HepG2 (cell line): ENCODE measurements around the gene NCF4. TPM values are rescaled to one million over a fixed set of nuclear protein-coding genes. Genes with fewer than 3 reads are reported as not detected.

Experiments used
- ATAC-seq: fragments of 200-7000 bp; cut with Tn5 transposase; 3 replicates; pipeline ENCODE4 v1.9.1; 2020; ENCODE audit warnings: mild to moderate bottlenecking, moderate library complexity
- BruUV-seq: library from RNA; stranded (reverse); fragments of 400-500 nt; replicated peaks from 2 replicates; lab custom pipeline; 2021; lab: Mats Ljungman, UMichigan
- CTCF ChIA-PET: fragments of 300-600 bp; formaldehyde crosslinking; extraction: SDS; loops from one replicate; lab custom pipeline; 2021; ENCODE audit warnings: low total read pairs, inconsistent platforms, low intra/inter-chr PET ratio; lab: Yijun Ruan, JAX
- POLR2A ChIA-PET: fragments of 350-600 bp; sonication (Branson Sonifier 250); formaldehyde crosslinking; loops from one replicate; lab custom pipeline; 2020; ENCODE audit warnings: antibody characterized with exemption, inconsistent platforms; lab: Yijun Ruan, JAX
- DNase-seq: peaks from one replicate; pipeline ENCODE4 v3.0.0-alpha.2; 2015; ENCODE audit warnings: low spot score
- FAIRE-seq: peaks from 3 replicates; lab custom pipeline; 2011; peaks lifted over from hg19 to GRCh38; lab: Jason Lieb, UNC
- H2AFZ ChIP-seq: one replicate; pipeline ENCODE4 v1.6.1; 2011; ENCODE audit warnings: low read length, inconsistent platforms
- H3K27ac ChIP-seq: fragments of 300-600 bp; 3 replicates; pipeline ENCODE4 v1.8.0; 2011; ENCODE audit warnings: mixed run types, mild to moderate bottlenecking, mixed read lengths, low read length, inconsistent platforms; ENCODE audit not compliant: insufficient read depth; ENCODE audit errors: extremely low read length
- H3K27me3 ChIP-seq, 2 experiments: fragments of 200-600 bp in 1 of 2; 2 replicates in 1 of 2; 3 replicates in 1 of 2; pipeline versions ENCODE4 v1.6.0 to v1.8.0; 2011; ENCODE audit warnings: low read length in 2 of 2, mild to moderate bottlenecking in 2 of 2, moderate library complexity in 2 of 2, inconsistent platforms in 1 of 2; ENCODE audit not compliant: insufficient read depth in 2 of 2, control insufficient read depth in 1 of 2
- H3K36me3 ChIP-seq, 2 experiments: fragments of 200-600 bp in 1 of 2; replicated peaks in 1 of 2; 2 replicates in 1 of 2; 3 replicates in 1 of 2; pipeline versions ENCODE4 v1.5.1 to v1.8.0; 2011; ENCODE audit warnings: low read length in 2 of 2, inconsistent platforms in 1 of 2; ENCODE audit not compliant: insufficient read depth in 2 of 2, control insufficient read depth in 1 of 2
- H3K4me1 ChIP-seq: 2 replicates; pipeline ENCODE4 v1.5.1; 2012; ENCODE audit warnings: low read length, inconsistent platforms; ENCODE audit not compliant: insufficient read depth
- H3K4me2 ChIP-seq: 2 replicates; pipeline ENCODE4 v1.6.0; 2011; ENCODE audit warnings: low read depth, low read length, inconsistent platforms
- H3K4me3 ChIP-seq, 3 experiments: fragments of 200-600 bp in 1 of 3; sonication (generic), shearing (Covaris generic) in 1 of 3; replicated peaks in 1 of 3; 2 replicates each; pipeline ENCODE4 v1.5.1; 2011 to 2016; ENCODE audit warnings: low read length in 3 of 3, inconsistent platforms in 2 of 3, low read depth in 2 of 3, mild to moderate bottlenecking in 2 of 3, control low read depth in 1 of 3, mixed read lengths in 1 of 3; ENCODE audit not compliant: insufficient read depth in 1 of 3
- H3K79me2 ChIP-seq: one replicate; pipeline ENCODE4 v1.6.1; 2011; ENCODE audit warnings: low read length, inconsistent platforms; ENCODE audit not compliant: insufficient read depth
- H3K9ac ChIP-seq: 2 replicates; pipeline ENCODE4 v1.6.0; 2011; ENCODE audit warnings: mild to moderate bottlenecking, low read depth, low read length, inconsistent platforms; ENCODE audit not compliant: insufficient read depth
- H3K9me3 ChIP-seq: 2 replicates; pipeline ENCODE4 v1.5.1; 2012; ENCODE audit warnings: mild to moderate bottlenecking, low read length
- H4K20me1 ChIP-seq: 2 replicates; pipeline ENCODE4 v1.6.0; 2011; ENCODE audit warnings: inconsistent platforms, mild to moderate bottlenecking, low read length, moderate library complexity; ENCODE audit not compliant: insufficient read depth
- ATAD3A ChIP-seq: sonication (generic); formaldehyde crosslinking; IDR thresholded peaks from 2 replicates; pipeline ENCODE4 v1.4.0; 2020; ENCODE audit warnings: missing genetic modification reagents
- CBX2 ChIP-seq, 2 experiments: fragments of 200-600 bp in 1 of 2; sonication (generic); formaldehyde crosslinking in 1 of 2; IDR thresholded peaks; 2 replicates each; pipeline versions ENCODE4 v1.7.0 to v1.8.1; 2018 to 2022; ENCODE audit warnings: low read depth in 2 of 2, low read length in 1 of 2, mild to moderate bottlenecking in 1 of 2, missing genetic modification reagents in 1 of 2
- CENPX ChIP-seq: sonication (generic); formaldehyde crosslinking; IDR thresholded peaks from 2 replicates; pipeline ENCODE4 v1.9.0; 2021; ENCODE audit warnings: mild to moderate bottlenecking, missing genetic modification reagents, moderate library complexity
- EZH2 ChIP-seq: conservative IDR thresholded peaks from 2 replicates; pipeline ENCODE4 v1.6.1; 2012; ENCODE audit warnings: mild to moderate bottlenecking, low read depth, low read length, moderate library complexity
- FOXA1 ChIP-seq, 2 experiments: fragments of 450-650 bp in 1 of 2; sonication (generic) in 1 of 2; formaldehyde crosslinking in 1 of 2; IDR thresholded peaks; 2 replicates each; pipeline versions ENCODE4 v1.4.0 to v1.6.1; 2016 to 2020; ENCODE audit warnings: missing genetic modification reagents in 1 of 2
- FOXA3 ChIP-seq: IDR thresholded peaks from 2 replicates; pipeline ENCODE4 v1.6.1; 2016; ENCODE audit warnings: missing genetic modification reagents, missing compliant biosample characterization
- GABPB1 ChIP-seq: IDR thresholded peaks from 2 replicates; pipeline ENCODE4 v1.6.1; 2016; ENCODE audit warnings: mild to moderate bottlenecking, missing genetic modification reagents, moderate library complexity, missing compliant biosample characterization
- IRX3 ChIP-seq: sonication (generic); formaldehyde crosslinking; IDR thresholded peaks from 2 replicates; pipeline ENCODE4 v1.8.1; 2023; ENCODE audit warnings: mild to moderate bottlenecking, low read depth, missing genetic modification reagents, borderline replicate concordance
- MTF1 ChIP-seq: sonication (generic); formaldehyde crosslinking; IDR thresholded peaks from 2 replicates; pipeline ENCODE4 v1.5.0; 2020; ENCODE audit warnings: missing genetic modification reagents
- RCOR2 ChIP-seq: IDR thresholded peaks from 2 replicates; pipeline ENCODE4 v1.6.1; 2016; ENCODE audit warnings: missing biosample characterization, missing genetic modification reagents
- SMARCC2 ChIP-seq: fragments of 450-650 bp; IDR thresholded peaks from 2 replicates; pipeline ENCODE4 v1.6.1; 2017; ENCODE audit warnings: antibody characterized with exemption, mild to moderate bottlenecking
- TARDBP ChIP-seq: sonication (generic); formaldehyde crosslinking; IDR thresholded peaks from 2 replicates; pipeline ENCODE4 v1.8.0; 2022; ENCODE audit warnings: mild to moderate bottlenecking, missing genetic modification reagents
- ZMYM2 ChIP-seq: sonication (generic); formaldehyde crosslinking; IDR thresholded peaks from 2 replicates; pipeline ENCODE4 v1.8.0; 2022; ENCODE audit warnings: mild to moderate bottlenecking, missing genetic modification reagents
- ZNF205 ChIP-seq: IDR thresholded peaks from 2 replicates; pipeline ENCODE4 v1.6.1; 2018; ENCODE audit warnings: missing biosample characterization, missing genetic modification reagents
- ZNF496 ChIP-seq: sonication (generic); formaldehyde crosslinking; IDR thresholded peaks from 2 replicates; pipeline ENCODE4 v1.8.1; 2023; ENCODE audit warnings: mild to moderate bottlenecking, moderate library complexity, missing genetic modification reagents; ENCODE audit not compliant: insufficient replicate concordance
- ZNF792 ChIP-seq: IDR thresholded peaks from 2 replicates; pipeline ENCODE4 v1.6.1; 2016
- ZNF816 ChIP-seq: sonication (generic); formaldehyde crosslinking; IDR thresholded peaks from 2 replicates; pipeline ENCODE4 v1.8.0; 2022; ENCODE audit warnings: missing genetic modification reagents, mild to moderate bottlenecking, borderline replicate concordance
- WGBS: methylation state at CpG from one replicate; pipeline ENCODE4 v1.1.6; 2017; ENCODE audit warnings: low lambda C conversion rate; 5-methylcytosine and 5-hydroxymethylcytosine counted together
- in situ Hi-C: cut with HindIII; loops from 2 replicates; pipeline ENCODE4 v1.10.0; 2017; ENCODE audit warnings: low pct_unique_long_range_greater_than_20kb; ENCODE audit not compliant: extremely low pct_ligation_motif_present
- intact Hi-C: fragments of 100-400 bp; cut with micrococcal nuclease; formaldehyde crosslinking; loops from one replicate; pipeline ENCODE4 v1.10.0; 2022; ENCODE audit not compliant: unreplicated experiment
- polyA plus RNA-seq, 8 experiments: library from polyadenylated mRNA; depleted of rRNA in 3 of 8; stranded (reverse) in 7 of 8; unstranded in 1 of 8; fragments of >200 nt; fragmentation: Illumina TruSeq in 4 of 8; extraction: Trizol in 4 of 8; gene quantifications; 2 replicates each; pipeline versions ENCODE4 v1.2.1 to v1.2.3, GENCODE V29; 2011 to 2016; ENCODE audit warnings: low read depth in 4 of 8, missing spikeins in 1 of 8, mixed read lengths in 1 of 8; ENCODE audit not compliant: insufficient read depth in 1 of 8
- total RNA-seq, 5 experiments: library from RNA; depleted of rRNA; stranded (reverse); fragments of >200 nt; fragmentation: Illumina TruSeq; extraction: Trizol; gene quantifications; 2 replicates each; pipeline ENCODE4 v1.2.3, GENCODE V29; 2016; ENCODE audit warnings: low read depth in 1 of 5
- TF ChIP-seq, protein P1 (sequence below): sonication (generic); formaldehyde crosslinking; IDR thresholded peaks from 2 replicates; pipeline ENCODE4 v1.4.0; 2020; ENCODE audit warnings: mild to moderate bottlenecking, missing genetic modification reagents

The NCF4 gene
- total and polyA plus RNA-seq, 2 of the 13 experiments (the other 11 are each of a cell fraction or from before 2014, with no cell fraction given), result not detected

DNA sequence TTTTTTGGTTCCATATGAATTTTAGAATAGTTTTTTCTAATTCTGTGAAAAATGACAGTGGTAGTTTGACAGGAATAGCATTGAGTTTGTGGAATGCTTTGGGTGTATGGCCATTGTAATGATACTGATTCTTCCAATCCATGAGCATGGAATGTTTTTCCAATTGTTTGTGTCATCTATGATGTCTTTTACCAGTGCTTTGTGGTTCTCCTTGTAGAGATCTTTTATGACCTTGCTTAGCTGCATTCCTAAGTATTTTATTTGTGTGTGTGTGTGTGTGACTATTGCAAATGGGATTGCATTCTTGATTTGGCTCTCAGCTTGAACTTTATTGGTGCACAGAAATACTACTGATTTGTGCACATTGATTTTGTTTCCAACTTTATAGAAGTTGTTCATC, 49.7 kb downstream of the NCF4 start (continued):
- TF ChIP-seq IRX3 (no peak), RCOR2 (no peak), ZMYM2 (no peak)
- TF ChIP-seq, protein P1, sequence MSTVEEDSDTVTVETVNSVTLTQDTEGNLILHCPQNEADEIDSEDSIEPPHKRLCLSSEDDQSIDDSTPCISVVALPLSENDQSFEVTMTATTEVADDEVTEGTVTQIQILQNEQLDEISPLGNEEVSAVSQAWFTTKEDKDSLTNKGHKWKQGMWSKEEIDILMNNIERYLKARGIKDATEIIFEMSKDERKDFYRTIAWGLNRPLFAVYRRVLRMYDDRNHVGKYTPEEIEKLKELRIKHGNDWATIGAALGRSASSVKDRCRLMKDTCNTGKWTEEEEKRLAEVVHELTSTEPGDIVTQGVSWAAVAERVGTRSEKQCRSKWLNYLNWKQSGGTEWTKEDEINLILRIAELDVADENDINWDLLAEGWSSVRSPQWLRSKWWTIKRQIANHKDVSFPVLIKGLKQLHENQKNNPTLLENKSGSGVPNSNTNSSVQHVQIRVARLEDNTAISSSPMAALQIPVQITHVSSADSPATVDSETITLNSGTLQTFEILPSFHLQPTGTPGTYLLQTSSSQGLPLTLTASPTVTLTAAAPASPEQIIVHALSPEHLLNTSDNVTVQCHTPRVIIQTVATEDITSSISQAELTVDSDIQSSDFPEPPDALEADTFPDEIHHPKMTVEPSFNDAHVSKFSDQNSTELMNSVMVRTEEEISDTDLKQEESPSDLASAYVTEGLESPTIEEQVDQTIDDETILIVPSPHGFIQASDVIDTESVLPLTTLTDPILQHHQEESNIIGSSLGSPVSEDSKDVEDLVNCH (CRISPR knock-in tag), result no peak

DNA sequence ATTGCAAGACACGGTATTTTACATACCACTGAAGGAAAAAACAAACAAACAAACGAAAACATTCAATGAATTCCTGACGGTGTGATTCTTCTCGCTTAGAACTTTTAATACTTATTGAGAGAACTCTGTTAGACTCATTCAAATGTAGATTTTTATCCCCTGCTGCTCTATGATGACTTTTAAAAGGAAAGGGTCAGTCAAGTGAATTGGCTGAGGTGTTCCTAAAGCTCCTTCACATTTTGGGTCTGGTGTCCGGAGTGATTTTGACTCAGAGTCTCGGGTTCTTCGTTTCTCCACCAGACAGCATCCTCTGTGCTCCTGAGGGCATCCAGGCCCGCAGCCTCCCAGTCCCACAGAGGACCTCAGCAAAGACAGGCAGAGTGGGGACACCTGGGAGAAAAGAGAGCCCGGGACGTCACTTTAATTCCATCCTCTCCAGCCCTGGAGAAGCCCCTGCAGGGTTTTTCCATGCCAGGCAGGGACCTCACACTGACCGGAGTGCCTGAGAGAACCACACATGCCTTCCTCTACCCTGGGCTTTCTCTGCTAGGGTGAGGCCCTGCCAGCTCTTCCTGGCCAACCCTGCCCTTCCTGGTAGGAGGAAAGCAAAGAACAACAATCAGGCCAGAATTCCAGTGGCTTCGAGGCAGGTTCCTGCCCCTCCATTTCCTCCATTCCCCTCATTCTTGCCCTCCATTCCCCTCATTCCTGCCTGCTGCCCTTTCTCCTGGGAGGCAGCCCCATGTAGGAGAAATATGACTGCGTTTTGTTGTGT, 51.3 kb downstream of the NCF4 start:
- Histone ChIP-seq H3K4me2 (no peak overlapping the region), H3K27ac (no peak overlapping the region)

More for the DNA sequence above, 51.3 kb downstream of the NCF4 start:
- H3K79me2 ChIP-seq, result no peaks in the 10 kb centered on the region
- no peaks in the 10 kb centered on the region for H3K9me3 ChIP-seq
- no peak for ATAC-seq
- CTCF ChIA-PET, result no interaction called here
- H3K9ac ChIP-seq, result no peak overlapping the region
- no peaks in the 10 kb centered on the region for H3K4me1 ChIP-seq
- POLR2A ChIA-PET, result no interaction called here
- no peak overlapping the region for H2AFZ ChIP-seq
- BruUV-seq, result no TSS peak
- TF ChIP-seq TARDBP (CRISPR knock-in tag) (no peak), CENPX (CRISPR knock-in tag) (no peak), ATAD3A (CRISPR knock-in tag) (no peak), FOXA1 (IDR thresholded peaks at IDR 0.05) (no peak), FOXA1 (CRISPR knock-in tag; IDR thresholded peaks at IDR 0.05) (no peak), ZNF496 (no peak), FOXA3 (no peak), MTF1 (CRISPR knock-in tag) (no peak), SMARCC2 (no peak), ZNF816 (no peak), GABPB1 (CRISPR knock-in tag) (no peak), EZH2 (no peak), ZNF205 (CRISPR knock-in tag) (no peak), IRX3 (no peak), CBX2 (IDR thresholded peaks at IDR 0.05; ENCODE audit: low read depth, low read length) (no peak), CBX2 (CRISPR knock-in tag; IDR thresholded peaks at IDR 0.05; ENCODE audit: low read depth) (no peak), ZNF792 (CRISPR knock-in tag) (no peak)
- TF ChIP-seq, all 625 proteins: peak for 0
- no peak overlapping the region for H3K4me3 ChIP-seq
- H3K36me3 ChIP-seq, result no peaks in the 10 kb centered on the region
- 12% methylated on average over 13 of the region's 13 CpGs for WGBS
- FAIRE-seq (no peak), DNase-seq (no peak)
- in situ Hi-C loops (no loop called here), intact Hi-C loops (no loop called here)
- H3K27me3 ChIP-seq, result peaks cover 5 to 27% of the 10 kb centered on the region in 2 experiments; a peak in 4 of 5 replicates
- no peaks in the 10 kb centered on the region for H4K20me1 ChIP-seq
